HPDE6-E6E7 (cell line): ENCODE data around the gene GUCA1C.

ENCODE experiments used
- DNase-seq: peaks from one replicate; pipeline ENCODE4 v3.0.0; 2011; ENCODE audit warnings: missing footprints; ENCODE audit errors: extremely low spot score

The GUCA1C gene

DNA sequence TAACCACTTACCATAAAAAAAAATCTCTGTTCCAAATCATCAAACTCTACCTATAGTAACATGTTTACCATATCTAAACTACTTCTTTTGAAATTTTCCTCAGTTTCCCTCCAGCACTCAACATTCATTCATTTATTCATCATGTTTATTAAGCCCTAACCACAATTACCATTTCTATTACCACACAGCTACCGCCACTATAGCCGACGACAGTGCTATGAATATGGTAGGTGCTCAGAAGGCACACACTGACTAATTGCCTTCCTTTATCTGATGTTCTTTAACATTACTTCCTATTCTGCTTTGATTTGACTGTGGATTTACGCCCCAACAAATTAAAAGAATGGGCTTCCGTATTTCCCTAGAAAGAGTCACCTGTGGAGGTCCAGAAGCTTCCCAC, 43.9 kb downstream of the GUCA1C start:
- DNase-seq = no peak

DNA sequence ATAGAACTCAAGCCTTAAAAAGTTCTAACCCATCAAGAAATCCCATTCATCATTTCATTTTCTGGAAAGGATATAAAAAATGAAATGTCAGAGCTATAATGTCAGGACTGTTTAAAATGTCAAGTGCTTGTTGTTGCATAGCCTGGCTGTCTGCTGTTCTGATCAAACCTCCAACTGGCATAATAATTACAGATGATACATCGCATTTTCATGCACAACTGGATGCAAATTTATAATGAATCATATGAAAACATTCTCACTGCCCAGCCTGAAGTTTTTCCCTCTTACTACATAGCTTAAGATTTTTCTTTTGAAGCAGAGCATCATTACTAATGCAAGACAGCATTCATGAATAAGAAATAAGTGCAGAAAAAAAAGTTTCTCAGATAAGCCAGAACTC, 46.5 kb downstream of the GUCA1C start:
- no peak for DNase-seq

DNA sequence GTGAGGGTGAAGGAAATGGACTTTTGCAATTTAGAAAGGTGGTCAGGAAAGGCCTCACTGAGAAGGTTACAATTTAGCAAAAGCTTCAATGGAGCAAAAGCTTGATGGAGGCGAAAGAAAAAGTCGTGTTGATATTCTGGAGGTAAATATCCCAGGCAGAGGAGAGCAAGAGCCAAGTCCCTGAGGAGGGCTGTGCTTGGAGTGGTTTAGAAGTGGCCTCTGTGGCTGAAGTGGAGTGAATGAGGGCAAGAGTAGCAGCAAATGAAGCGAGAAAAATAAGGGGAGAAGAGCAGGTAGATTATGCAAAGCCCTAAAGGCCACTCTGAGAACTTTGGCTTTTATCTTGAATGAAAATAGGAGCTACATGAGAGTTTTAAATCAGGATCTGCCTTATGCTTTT, 54.1 kb downstream of the GUCA1C start:
- DNase-seq = no peak

DNA sequence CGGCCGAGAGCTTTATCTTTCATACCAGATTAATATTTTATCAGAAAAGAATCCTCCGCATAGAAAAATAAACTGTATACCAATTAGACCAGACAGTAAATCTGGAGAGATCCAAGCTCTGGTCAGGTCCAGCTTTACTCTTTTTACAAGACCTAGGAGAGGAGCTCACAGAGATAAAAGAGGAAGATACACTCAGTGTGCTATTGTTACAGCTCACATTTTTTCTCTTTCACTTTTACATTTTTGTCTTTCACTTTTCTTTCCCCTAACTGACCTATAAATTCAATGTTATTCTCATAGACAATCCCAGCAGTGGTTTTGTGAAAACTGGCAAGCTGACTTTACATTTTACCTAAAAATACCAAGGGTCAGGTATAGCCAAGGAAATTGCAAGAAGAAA, 55.8 kb downstream of the GUCA1C start:
- DNase-seq = no peak

DNA sequence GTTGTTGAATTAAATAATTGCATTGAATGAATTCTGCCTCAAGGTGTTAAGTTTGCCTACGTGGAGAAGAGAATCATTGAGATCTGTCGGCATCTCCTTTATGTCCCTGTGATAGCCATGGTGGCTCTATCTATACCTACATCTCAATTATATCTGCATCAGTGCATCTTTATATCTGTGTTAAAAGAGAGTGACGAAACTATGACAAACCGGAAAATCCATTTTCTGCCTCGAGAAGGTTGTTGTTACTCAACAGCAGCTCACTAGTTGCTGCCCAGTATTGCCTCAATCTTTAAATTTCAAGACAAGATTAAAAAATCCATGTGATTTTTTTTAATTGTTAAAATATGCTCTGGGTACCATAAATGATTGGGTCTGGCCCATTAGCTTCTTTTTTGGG, 58.7 kb downstream of the GUCA1C start:
- DNase-seq = no peak

DNA sequence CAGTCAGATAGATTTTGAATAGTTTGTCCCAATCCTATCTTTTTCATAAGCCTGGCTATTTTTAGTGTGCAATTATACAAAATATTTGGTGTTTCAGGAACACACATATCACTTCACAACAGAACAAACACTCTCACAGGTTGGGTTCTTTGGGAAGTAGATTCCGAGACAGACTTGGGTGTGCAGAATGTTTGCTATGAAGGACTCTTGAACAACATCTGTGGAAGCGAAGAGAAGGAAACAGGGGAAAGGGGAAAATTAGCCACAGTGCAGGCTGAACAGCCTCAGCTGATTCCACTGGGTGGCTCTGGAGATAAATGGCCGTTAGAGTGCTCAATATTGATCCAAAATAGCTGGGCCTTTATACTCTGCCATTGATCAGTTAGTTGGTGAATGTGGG, 61.8 kb downstream of the GUCA1C start:
- no peak for DNase-seq

DNA sequence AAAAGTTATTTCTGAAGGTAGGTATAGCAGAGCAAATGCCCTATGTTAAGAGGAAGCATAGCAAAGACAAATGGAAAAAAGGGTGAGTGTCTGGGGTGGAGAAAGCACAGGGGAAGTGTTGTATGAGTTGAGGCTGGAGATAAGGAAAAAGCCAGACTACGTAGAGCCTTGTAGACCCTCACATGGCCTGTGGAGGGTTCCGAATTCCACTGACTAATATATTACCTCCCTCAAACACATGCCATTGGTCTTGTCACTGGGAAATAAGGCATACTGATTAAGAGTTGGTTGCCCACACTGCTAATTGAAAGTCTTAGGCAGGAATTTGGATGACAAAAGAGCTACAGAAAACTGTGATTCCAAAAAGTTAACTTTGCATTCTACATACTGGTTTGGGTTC, 65.9 kb downstream of the GUCA1C start:
- DNase-seq = no peak

DNA sequence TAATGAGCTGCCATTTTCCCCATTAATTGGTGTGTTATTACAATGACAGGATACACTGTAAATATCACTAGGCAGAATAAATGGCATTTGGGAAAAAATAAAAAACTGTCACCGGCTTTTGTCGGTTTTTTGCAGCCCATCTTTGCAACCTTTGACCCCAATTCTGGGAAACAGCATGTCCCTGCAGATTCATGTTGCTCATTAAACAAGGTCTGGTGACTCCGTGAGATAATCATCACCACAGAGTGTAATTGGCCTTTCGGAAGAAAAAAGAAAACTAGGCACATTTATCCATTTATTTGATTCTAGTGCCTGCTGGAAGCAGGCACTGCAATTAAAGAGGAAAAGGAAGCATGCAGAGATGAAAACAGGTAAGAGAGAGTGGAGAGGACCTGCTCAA, 66.6 kb downstream of the GUCA1C start:
- DNase-seq = no peak

DNA sequence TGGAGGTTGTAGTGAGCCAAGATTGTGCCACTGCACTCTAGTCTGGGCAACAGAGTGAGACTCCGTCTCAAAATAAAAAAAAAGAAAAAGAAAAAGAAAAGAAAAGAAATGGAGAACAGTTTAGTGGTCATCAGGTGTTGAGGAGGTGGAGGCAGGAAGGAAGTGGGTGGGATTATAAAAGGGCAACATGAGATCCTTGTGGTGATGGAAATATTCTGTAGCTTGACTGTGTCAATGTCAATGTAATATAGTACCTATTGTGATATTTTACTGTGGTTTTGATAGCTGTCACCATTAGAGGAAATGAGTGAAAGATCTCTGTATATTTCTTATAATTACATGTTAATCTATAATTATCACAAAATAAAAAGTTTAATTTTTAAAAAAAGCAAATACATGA, 70.3 kb downstream of the GUCA1C start:
- no peak for DNase-seq

DNA sequence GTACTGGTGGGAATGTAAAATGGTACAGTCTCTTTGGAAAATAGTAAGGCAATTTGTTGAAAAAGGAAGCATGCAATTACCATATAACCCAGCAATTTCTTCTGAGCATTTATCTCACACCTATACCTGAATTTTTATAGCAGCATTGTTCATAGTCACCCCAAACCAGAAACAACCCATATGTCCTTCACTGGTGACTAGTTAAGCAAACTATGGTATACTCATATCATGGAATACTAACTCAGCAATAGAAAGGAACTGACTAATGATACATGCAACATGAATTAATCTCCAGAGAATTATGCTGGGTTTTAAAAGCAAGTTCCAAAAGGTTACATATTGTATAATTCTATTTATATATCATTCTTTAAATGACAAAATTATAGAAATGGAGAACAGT, 70.9 kb downstream of the GUCA1C start:
- DNase-seq = no peak

DNA sequence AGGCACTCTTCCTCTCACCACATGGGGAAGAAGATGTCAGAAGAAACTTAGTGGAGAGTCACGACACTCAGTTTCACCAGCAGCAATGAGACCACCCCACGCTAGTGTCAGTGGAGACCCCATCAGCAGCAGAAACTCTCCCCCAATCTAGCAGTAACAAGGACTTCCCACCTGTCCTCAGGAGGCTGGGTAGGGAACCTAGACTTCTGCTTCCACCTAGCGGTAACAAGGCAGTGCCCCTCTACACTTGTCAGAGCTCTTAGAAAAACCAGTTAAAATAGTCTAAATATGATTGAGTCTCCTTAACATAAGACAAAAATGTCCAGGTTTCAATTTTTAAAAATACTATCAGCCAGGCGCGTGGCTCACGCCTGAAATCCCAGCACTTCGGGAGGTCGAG, 73.8 kb downstream of the GUCA1C start:
- no peak for DNase-seq

DNA sequence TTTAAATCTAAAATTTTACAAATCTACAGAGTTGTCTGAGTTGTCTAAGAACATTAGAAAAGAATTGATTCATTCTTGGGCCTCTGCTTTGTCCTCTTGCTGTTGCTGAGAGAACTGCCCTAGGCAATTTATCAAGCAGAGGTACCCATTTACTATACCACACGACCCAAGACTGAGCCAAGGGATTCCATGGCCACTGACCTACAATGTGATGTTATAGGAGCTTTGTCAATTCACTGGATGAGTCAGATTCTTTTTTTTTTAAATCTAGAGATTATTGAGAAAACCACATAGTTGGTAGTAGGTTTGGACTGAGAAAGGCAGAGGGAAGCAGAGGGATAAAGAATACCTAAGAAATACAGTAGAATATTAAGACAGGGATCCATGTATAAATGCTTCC, 75.8 kb downstream of the GUCA1C start:
- DNase-seq = no peak

DNA sequence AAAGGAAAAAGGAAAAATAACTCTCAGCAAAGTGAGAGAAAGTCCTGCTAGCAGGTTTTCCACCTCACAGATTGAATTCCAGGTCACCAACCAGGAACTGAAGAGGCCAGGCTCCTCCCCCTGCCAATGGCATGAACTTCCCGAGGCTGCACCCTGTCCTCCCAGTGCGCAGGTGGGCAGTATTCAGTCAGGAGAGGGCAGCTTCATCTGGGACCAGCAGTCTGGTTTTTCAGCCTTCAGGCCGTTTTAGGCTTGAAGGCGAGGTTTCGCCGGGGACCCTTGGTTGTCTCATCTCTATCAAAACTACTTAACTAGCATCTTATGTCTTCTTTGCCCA, 89.9 kb downstream of the GUCA1C start:
- no peak for DNase-seq

DNA sequence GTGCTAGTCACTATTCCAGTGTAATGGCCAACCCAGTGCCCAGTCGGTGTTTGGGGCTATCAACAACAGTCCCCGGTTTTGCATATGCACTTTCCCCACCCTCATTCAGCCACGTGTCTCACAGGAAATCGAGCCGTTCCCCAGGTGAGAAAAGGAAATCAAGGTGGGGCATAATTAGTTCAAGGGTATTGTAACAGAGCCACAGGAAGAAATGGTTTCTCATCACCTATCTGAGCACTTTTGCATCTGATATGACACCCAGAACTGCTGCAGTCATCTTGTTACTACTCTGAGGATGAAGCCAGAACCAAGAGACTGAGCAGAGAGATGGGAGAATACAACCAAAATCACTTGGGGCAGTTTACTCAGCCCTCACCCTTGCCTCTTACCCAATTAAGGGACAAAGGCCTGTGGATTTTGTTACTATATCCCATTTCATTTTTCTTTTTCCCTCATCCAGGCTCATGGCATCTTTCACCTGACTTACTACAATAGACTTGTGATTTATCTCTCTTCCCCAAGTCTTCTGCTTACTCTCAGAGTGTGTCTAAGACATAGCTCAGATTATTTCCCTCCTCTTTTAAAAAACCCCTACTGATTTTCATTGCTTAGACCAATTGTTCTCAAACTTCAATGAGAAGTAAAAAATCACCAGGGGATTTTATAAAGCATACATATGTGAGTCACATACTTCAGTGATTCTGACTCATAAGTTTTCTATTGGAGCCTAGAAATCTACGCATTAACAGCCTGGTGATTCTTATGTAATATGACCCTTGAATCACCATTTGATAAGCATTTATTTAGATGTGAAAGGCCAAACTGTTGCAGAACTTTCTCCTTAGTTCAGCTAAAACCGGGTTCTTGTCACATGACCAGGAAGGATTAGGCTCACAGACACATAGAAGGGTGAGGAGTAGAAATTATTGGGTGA, 90.5 kb downstream of the GUCA1C start:
- DNase-seq = peak; percentile 75

DNA sequence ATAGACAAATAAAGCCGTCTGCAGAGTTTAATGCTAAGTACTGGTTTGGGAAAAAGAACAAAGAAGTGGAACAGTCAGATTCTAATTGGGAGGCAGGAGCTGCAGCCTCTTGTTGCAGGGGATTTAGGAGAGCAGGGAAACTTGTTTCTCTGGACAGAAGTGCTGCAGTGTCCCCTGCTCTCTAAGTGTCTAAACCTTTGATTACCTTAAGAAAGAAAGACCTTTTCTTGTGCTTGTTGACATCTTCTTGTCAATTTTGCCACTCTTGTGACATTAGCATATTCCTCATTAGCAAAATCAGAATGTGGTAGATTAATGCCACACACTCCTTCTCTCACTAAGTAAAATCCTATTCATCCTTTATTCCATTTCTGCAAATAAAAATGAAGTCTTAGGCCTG, 92.3 kb downstream of the GUCA1C start:
- DNase-seq = no peak
